Mucosa of stomach (tissue), 1 donor: ENCODE data around the gene MAGI1.

Experiments
- H3K27me3 ChIP-seq: one replicate; pipeline ENCODE4 v1.7.0; 2013; ENCODE audit warnings: mild to moderate bottlenecking, low read length; ENCODE audit not compliant: control insufficient read depth, insufficient read depth
- H3K36me3 ChIP-seq: one replicate; pipeline ENCODE4 v1.7.0; 2013; ENCODE audit warnings: low read length; ENCODE audit not compliant: control insufficient read depth, insufficient read depth
- H3K4me1 ChIP-seq: one replicate; pipeline ENCODE4 v1.7.0; 2013; ENCODE audit warnings: mild to moderate bottlenecking, low read length; ENCODE audit not compliant: control insufficient read depth, insufficient read depth
- H3K4me3 ChIP-seq: one replicate; pipeline ENCODE4 v1.7.0; 2013; ENCODE audit warnings: low read length
- H3K9ac ChIP-seq: one replicate; pipeline ENCODE4 v1.7.0; 2013; ENCODE audit warnings: mild to moderate bottlenecking, low read length, moderate library complexity
- H3K9me3 ChIP-seq: one replicate; pipeline ENCODE4 v1.7.0; 2013; ENCODE audit warnings: mild to moderate bottlenecking, low read length, moderate library complexity; ENCODE audit not compliant: control insufficient read depth
- donor health status: Pancreatic carcinoma.

The MAGI1 gene

GRCh38 chr3:65854606-65855304 is 184.0 kb downstream of the MAGI1 start:
- H3K36me3 ChIP-seq: no peaks in the 10 kb centered on the region
- no peaks in the 10 kb centered on the region for H3K9me3 ChIP-seq
- H3K9ac ChIP-seq: no peak overlapping the region
- no peak overlapping the region for H3K4me3 ChIP-seq
- H3K4me1 ChIP-seq: peaks cover 16% of the 10 kb centered on the region
- H3K27me3 ChIP-seq: no peaks in the 10 kb centered on the region

- H3K9ac ChIP-seq: no peak overlapping the region
- H3K4me1 ChIP-seq: peaks cover 9% of the 10 kb centered on the region
- no peaks in the 10 kb centered on the region for H3K36me3 ChIP-seq
- no peak overlapping the region for H3K4me3 ChIP-seq
- H3K27me3 ChIP-seq: no peaks in the 10 kb centered on the region
- H3K9me3 ChIP-seq: no peaks in the 10 kb centered on the region
Measured at GRCh38 chr3:65851827-65852226, 186.9 kb downstream of the MAGI1 start.

GRCh38 chr3:65850261-65850660 is 188.5 kb downstream of the MAGI1 start:
- Histone ChIP-seq H3K9me3 (no peaks in the 10 kb centered on the region), H3K4me3 (no peak overlapping the region), H3K36me3 (no peaks in the 10 kb centered on the region), H3K4me1 (peaks cover 9% of the 10 kb centered on the region), H3K9ac (no peak overlapping the region), H3K27me3 (no peaks in the 10 kb centered on the region)

- Histone ChIP-seq H3K9ac (no peak overlapping the region), H3K4me1 (no peaks in the 10 kb centered on the region), H3K9me3 (no peaks in the 10 kb centered on the region), H3K27me3 (no peaks in the 10 kb centered on the region), H3K36me3 (no peaks in the 10 kb centered on the region), H3K4me3 (no peak overlapping the region)
Measured at GRCh38 chr3:65848024-65848423, 190.7 kb downstream of the MAGI1 start.

- Histone ChIP-seq H3K27me3 (no peaks in the 10 kb centered on the region), H3K9me3 (no peaks in the 10 kb centered on the region)
Measured at GRCh38 chr3:65846936-65847335, 191.8 kb downstream of the MAGI1 start.

GRCh38 chr3:65844370-65844769 is 194.3 kb downstream of the MAGI1 start:
- H3K4me3 ChIP-seq: no peak overlapping the region
- no peaks in the 10 kb centered on the region for H3K27me3 ChIP-seq
- no peaks in the 10 kb centered on the region for H3K36me3 ChIP-seq
- no peak overlapping the region for H3K9ac ChIP-seq
- H3K4me1 ChIP-seq: no peaks in the 10 kb centered on the region
- H3K9me3 ChIP-seq: no peaks in the 10 kb centered on the region

More at GRCh38 chr3:65846936-65847335, 191.8 kb downstream of the MAGI1 start:
- Histone ChIP-seq H3K4me3 (no peak overlapping the region), H3K9ac (no peak overlapping the region), H3K4me1 (no peaks in the 10 kb centered on the region), H3K36me3 (no peaks in the 10 kb centered on the region)

GRCh38 chr3:65843732-65844131 is 195.0 kb downstream of the MAGI1 start:
- no peaks in the 10 kb centered on the region for H3K4me1 ChIP-seq
- no peak overlapping the region for H3K4me3 ChIP-seq
- no peaks in the 10 kb centered on the region for H3K27me3 ChIP-seq
- H3K9ac ChIP-seq: no peak overlapping the region
- H3K9me3 ChIP-seq: no peaks in the 10 kb centered on the region
- no peaks in the 10 kb centered on the region for H3K36me3 ChIP-seq

- no peaks in the 10 kb centered on the region for H3K9me3 ChIP-seq
- no peaks in the 10 kb centered on the region for H3K36me3 ChIP-seq
- no peaks in the 10 kb centered on the region for H3K27me3 ChIP-seq
- peaks cover 13% of the 10 kb centered on the region for H3K4me1 ChIP-seq
- no peak overlapping the region for H3K4me3 ChIP-seq
- no peak overlapping the region for H3K9ac ChIP-seq
Measured at GRCh38 chr3:65837604-65838003, 201.1 kb downstream of the MAGI1 start.

- Histone ChIP-seq H3K36me3 (no peaks in the 10 kb centered on the region), H3K9me3 (no peaks in the 10 kb centered on the region), H3K4me1 (peaks cover 16% of the 10 kb centered on the region), H3K9ac (no peak overlapping the region), H3K4me3 (no peak overlapping the region), H3K27me3 (no peaks in the 10 kb centered on the region)
Measured at GRCh38 chr3:65836047-65836446, 202.7 kb downstream of the MAGI1 start.

GRCh38 chr3:65833761-65834505 is 204.8 kb downstream of the MAGI1 start:
- Histone ChIP-seq H3K27me3 (no peaks in the 10 kb centered on the region), H3K9ac (no peak overlapping the region), H3K9me3 (no peaks in the 10 kb centered on the region), H3K4me1 (peaks cover 16% of the 10 kb centered on the region), H3K4me3 (no peak overlapping the region), H3K36me3 (no peaks in the 10 kb centered on the region)

GRCh38 chr3:65831733-65832425 is 206.8 kb downstream of the MAGI1 start:
- no peak overlapping the region for H3K9ac ChIP-seq
- no peaks in the 10 kb centered on the region for H3K27me3 ChIP-seq
- no peaks in the 10 kb centered on the region for H3K9me3 ChIP-seq
- no peak overlapping the region for H3K4me3 ChIP-seq
- H3K4me1 ChIP-seq: peaks cover 16% of the 10 kb centered on the region
- no peaks in the 10 kb centered on the region for H3K36me3 ChIP-seq
